ENCODE measurements around the gene CEP85L.

The CEP85L gene

DNA sequence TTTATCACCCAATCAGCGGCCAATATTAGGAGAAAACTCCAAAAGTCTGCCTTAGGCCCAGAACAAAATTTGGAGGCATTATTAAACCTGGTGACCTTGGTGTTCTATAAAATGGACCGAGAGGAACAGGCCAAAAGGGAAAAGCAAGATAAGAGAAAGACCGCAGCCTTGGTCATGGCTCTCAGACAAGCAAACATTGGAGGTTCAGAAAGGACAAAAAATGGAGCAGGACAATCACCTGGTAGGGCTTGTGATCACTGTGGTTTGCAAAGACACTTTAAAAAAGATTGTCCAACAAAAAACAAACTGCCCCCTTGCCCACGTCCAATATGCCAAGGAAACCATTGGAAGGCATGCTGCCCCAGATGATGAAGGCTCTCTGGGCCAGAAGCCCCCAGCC lies 31.2 kb downstream of the CEP85L start:
- no peak for DNase-seq (ENCODE audit: low read depth)

DNA sequence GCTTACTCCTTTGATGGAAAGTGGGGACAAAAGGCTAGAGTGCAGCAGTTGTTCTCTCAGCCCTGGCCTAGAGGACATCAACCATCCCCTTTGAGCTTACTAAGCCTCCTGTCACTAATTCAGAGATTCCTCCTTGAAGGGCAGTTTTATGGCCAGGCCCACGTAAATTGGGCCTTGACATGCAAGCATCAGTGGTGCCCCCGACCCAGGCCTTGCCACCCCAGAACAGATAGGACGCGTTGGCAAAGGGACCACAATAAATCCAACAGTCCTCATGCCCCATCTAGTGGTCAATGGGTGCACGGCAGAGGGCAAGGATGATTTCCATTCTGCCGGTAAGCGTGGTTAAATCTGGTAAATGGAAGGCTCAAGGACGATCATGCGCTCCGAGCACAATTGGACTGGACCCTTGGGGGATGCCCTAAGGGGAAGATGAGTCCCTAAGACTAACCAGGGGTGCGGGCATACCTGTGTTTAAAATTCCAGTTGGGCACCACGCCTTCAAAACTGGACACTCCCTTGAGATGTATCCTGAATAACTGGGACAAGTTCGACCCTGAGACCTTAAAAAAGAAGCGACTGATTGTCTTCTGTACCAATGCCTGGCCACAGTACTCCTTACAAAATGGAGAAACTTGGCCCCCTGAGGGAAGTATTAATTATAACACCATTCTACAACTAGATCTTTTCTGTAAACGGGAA lies 32.6 kb downstream of the CEP85L start:
- peak; percentile 52 for DNase-seq (ENCODE audit: low read depth)

DNA sequence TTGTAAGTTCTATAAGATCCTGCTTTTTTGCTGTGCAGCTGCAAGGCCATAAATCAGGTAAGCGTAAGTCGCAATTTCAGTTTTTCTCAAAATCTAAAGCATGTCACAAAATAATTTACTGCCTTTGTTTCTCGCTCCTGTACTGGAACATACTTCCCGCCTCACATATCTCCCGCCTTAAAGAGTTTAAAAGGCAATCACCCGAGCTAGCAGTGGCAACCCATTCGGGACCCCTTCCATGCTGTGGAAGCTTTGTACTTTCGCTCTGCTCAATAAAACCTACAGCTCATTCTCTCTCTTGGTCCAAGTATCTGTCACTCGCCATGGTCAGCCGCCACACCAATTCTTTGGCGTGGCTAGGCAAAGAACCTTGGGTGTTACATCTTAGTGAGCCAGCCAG lies 34.0 kb downstream of the CEP85L start:
- DNase-seq (ENCODE audit: low read depth), result no peak

DNA sequence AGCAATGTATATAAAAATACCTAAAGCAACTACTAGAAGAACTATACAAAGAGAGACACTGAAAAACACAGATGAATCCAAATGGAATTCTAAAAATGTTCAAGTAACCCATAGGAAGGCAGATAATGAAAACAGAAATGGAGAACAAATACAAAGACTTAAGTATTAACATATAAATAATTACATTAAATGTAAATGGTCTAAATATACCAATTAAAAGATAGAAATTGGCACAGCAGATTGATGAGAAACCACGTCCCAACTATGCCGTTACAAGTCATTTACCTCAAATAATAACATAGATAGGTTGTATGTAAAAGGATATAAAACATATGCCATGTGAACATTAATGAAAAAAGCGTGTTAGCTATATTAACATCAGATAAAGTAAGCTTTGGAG lies 40.1 kb downstream of the CEP85L start:
- no peak for DNase-seq (ENCODE audit: low read depth)

DNA sequence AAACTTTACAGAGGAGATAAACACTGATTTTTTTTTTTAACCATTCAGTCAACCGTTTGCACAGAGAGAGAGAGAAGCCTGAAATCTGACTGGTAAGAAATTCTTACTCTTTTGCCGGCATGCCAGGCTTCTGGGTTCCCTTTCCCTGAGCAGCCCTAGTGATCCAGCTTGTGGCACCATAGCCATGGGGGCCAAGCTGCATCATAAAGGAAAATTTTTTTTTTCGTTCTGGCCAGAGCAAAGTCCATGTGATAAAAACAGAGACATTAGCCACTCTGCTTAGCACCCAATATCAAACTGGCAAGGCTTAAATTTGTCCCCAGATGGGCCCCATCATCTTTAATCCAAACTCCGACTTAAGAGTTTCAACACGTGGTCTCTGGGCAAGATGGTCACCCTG lies 44.5 kb downstream of the CEP85L start:
- DNase-seq (ENCODE audit: low read depth), result no peak

DNA sequence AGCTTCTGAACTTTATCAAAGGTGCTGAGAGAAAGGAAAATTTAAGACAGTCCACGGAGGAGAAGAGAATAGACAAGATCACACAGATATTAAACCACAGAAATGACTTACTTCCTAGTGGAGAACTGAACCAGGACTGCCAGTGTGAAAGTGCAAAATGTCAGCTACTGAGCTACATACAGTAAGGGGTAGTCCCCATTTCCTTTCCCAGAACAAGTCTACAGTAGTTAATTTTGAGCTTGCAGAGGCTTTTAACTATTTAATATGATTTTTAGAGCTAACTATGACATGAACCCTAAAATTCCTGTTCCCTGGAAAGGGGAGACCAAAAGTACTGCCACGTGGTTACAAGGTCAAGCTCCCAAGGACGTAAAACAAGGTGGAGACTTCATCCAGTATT lies 45.1 kb downstream of the CEP85L start:
- no peak for DNase-seq (ENCODE audit: low read depth)

DNA sequence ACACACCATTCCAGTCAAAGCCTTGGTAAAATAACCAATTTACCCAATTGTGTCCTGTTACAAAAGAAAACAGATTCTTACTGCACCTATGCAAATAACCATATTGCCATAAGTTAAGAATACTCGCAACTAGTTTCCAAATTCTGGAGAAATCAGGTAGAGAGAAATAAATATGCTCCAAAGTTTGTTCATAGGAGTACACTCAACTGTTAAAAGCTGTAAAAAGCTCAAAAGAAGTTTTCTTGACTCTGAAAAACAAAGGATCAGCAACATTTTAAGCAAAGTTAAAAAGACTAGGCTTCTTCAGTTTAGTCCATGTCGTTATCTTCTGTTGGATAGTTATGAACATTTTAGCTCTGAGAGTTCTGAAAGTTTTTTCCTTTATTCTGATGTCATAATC lies 48.0 kb downstream of the CEP85L start:
- no peak for DNase-seq (ENCODE audit: low read depth)

DNA sequence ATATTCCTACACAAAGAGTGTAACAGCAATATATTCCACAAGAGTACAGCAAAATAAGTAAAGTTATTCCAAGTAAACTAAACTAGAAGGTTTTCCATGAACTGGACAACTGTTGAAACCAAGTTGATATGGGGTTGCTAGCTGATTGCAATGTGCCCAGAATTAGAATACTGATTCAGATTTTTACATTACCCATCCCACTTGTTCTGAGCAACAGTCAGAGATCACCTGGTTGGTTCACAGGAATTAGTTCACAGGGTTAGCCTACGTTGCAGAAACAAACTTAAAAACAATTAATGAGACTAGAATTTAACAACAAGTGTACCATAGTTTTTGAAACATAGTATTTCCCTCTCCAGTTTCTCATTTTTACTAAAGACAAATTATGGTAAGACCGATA lies 49.1 kb downstream of the CEP85L start:
- no peak for DNase-seq (ENCODE audit: low read depth)

DNA sequence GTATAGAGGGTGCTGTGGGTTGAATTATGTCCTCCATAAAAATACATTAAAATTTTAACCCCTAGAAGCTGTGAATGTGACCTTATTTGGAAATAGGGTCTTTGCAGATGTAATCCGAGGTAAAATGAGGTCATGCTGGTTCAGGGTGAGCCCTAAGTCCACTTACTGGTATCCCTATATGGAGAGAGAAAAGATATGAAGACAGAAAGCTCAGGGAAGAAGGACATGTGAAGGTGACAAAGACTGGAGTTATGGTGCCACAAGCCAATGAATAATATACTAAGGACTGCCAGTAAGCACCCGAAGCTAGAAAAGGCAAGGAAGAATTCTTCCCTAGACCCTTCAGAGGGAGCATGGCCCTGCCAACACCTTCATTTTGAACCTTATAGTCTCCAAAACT lies 53.1 kb downstream of the CEP85L start:
- DNase-seq (ENCODE audit: low read depth), result no peak

DNA sequence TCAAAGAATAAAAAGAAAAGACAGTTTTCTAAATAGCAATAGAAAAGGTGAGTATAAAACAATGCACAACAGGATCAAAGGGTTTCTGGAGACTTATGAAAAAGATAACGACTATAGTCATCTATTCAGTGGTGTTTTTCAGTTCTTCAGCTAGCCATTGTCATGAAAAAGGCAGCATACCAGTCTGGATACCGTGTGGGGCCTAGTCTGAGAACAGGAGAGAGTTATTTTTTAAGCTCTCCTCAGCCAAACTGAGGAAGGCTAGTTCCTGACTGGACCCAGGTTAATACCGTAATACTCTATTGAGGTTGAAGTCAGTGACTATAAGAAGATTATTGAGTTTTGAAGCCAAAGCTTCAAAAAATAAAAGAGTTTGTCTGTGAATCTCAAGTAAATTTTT lies 53.8 kb downstream of the CEP85L start:
- DNase-seq (ENCODE audit: low read depth), result no peak

DNA sequence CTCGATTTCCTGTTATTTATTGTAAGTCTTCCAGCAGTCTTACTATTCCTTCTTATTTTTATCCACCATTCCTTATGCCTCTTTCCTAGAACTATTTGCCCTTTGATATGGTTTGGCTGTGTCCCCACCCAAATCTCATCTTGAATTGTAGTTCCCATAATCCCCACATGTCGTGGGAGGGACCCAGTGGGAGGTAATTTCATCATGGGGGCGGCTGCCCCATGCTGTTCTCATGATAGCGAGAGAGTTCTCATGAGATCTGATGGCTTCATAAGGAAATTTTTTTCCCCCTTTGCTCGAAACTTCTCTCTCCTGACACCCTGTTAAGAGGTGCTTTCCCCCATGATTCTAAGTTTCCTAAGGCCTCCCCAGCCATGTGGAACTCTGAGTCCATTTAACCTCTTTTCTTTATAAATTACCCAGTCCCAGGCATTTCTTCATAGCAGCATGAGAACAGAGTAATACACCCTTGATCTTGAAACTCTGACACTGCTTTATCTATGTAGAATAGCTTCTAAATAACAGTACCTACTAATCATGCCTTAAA lies 54.5 kb downstream of the CEP85L start:
- no peak for DNase-seq (ENCODE audit: low read depth)

DNA sequence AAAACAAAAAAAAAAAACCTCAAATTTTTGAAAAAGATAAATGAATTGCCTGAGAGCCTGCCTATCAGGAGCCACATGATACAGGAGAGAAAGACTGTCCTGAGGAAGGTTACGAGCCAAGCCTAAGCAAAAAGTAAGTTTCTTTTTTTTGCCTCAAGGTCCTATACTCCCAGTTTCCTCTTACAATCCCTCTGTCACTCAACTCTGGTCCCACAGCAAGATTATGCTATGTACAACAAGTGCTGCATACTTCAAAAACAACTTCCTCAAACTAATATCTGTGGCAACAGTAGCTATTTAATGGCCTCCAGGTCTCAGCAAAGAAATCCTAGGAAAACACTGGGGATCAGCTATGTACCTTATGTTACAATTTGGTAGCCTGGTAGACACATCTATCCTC lies 56.5 kb downstream of the CEP85L start:
- DNase-seq (ENCODE audit: low read depth), result no peak

DNA sequence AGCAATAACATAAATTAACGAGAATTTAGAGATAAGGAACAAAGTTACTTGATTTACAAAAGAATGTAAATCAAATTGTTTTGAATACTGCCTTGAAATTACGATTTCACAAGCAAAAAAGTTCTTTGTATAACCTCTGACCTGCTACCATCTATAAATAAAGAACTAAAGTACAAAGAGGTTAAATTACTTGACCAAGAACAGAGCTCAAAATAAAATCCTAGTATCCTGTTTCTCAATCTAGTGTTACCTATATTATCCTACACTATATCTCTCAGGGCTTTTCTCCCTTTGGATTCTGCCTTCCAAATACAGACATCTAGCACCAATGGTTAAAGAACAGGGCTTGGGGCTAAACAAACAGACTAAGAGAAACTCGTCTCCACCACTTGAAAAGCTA lies 59.5 kb downstream of the CEP85L start:
- no peak for DNase-seq (ENCODE audit: low read depth)

DNA sequence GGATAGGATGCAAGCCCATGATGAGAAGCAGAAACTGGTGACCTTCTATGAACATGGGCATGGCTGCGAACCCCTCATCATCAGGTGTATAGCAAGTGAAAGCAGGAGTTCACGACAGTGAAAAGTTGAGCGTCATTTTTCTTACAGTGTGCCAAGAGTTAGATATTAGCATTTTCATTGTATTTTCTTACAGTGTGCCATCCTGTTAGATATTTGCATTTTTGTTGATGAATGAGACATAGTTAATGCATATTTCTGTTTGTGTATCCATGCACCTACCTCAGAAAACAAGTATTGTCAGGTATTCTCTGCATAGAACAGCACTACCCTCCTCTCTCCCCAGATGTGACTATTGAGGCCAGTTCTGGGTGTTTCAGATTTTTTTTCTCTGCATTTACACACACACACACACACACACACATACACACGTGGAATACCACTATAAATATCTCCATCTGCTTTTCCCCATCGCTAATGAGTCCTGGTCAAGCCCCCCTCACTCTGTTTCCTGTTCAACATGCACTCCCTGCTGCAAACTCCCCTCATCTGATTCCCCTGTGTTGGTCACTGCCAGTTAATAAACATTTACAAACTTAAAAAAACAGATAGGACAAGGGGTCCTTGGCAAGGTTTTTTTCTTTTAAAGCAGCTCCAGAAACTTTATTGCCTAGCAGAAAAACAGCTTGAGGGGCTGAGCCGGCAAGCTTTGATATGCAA lies 61.6 kb downstream of the CEP85L start:
- no peak for DNase-seq (ENCODE audit: low read depth)

DNA sequence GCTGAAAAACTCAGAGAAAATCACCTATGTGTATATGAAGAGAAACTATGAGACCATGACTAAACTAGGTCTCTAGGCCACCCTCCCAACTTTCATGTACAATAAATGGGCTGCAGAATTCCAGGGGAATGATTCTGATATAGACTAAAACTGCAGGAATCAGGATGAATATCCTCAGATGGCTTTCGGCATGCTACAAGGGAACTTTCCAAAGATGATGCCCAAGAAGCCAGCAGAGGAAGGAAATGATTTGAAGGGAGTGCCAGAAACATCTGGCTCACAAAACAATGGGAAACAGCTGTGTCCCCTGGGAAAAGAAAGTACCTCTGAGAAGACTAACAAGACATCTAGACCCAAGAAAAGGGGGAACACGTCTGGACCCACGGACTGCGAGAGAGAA lies 62.2 kb downstream of the CEP85L start:
- DNase-seq (ENCODE audit: low read depth), result no peak

DNA sequence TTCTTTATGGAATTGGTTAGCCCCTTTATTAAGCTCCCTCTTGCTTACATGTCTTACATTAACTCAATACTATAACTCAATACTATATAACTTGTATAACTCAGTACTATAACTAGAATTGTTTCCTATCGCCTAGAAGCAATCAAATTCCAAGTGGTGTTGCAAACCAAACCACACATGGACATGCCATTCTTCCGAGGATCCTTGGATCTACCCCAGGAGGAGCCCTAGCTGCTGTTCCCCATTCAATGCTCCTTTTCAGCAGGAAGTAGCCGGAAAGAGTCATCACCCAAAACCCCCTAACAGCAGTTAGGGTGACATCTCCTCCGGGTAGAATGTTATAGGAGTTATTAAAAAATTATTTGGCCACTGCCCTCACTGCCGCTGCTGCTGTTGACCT lies 62.8 kb downstream of the CEP85L start:
- no peak for DNase-seq (ENCODE audit: low read depth)

DNA sequence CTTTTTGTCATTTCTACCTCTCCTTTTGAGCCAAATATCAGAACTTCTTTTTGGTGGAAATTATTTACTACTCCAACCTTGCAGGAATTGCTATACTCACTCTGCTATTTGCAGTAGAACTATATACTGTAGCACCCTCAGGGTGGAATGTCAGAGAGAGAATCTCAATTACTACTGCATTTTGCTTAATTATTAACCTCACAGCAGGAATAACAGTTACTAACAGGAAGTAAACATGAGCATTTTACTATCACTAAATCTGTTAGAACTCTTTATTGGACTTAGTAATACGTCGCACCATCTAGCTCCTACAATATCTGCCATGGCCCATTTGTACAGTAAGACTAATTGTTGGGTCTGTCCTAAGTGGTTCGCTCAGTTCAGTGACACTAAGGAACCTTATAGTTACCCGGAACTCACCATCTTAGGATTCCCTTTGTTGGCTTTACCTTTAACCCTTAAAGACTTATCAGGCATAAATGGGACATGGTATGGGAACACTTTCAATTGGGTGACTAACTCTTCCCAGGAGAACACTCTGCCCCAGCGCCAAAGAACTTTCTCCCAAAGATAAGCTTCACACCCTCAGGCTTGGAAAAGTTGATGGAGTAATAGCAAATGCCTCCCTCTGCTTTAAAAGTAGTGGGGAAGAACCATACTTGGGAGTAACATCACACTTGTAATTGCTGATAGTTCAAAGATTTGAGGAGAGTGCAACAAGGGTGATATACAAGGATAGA lies 64.5 kb downstream of the CEP85L start:
- DNase-seq (ENCODE audit: low read depth), result no peak

DNA sequence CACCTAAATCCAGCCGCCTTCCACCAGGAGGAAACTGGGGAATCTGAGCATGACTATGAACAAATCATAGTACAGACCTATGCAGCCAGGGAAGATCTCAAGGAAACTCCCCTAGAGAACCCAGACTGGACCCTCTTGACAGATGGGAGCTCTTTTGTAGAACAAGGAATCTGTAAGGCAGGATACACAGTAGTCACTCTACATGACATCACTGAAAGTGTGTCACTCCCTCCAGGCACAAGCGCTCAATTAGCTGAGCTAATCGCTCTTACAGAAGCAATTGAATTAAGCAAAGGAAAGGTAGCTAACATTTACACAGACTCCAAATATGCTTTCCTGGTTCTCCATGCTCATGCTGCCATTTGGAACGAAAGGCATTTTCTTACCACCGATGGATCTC lies 66.5 kb downstream of the CEP85L start:
- no peak for DNase-seq (ENCODE audit: low read depth)

DNA sequence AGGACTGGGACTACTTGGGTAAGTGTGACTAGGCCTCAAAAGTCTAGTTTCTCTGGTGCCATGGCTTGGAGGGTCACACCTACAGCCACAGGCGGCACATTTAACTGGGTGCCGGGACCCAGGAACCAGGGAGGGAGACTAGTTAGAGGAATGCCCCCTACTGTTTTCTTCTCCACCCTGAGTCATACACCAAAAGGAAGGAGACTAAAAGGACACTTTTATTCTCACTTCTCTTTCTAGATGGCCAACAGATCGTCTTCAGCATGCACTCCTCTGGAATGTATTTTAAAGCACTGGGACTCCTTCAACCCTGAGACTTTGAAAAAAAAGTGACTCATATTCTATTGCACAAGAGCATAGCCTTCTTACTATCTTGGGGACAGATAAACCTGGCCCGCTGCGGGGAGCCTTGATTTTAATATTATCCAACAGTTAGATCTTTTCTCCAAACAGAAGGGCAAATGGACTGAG lies 69.9 kb downstream of the CEP85L start:
- DNase-seq (ENCODE audit: low read depth), result no peak

DNA sequence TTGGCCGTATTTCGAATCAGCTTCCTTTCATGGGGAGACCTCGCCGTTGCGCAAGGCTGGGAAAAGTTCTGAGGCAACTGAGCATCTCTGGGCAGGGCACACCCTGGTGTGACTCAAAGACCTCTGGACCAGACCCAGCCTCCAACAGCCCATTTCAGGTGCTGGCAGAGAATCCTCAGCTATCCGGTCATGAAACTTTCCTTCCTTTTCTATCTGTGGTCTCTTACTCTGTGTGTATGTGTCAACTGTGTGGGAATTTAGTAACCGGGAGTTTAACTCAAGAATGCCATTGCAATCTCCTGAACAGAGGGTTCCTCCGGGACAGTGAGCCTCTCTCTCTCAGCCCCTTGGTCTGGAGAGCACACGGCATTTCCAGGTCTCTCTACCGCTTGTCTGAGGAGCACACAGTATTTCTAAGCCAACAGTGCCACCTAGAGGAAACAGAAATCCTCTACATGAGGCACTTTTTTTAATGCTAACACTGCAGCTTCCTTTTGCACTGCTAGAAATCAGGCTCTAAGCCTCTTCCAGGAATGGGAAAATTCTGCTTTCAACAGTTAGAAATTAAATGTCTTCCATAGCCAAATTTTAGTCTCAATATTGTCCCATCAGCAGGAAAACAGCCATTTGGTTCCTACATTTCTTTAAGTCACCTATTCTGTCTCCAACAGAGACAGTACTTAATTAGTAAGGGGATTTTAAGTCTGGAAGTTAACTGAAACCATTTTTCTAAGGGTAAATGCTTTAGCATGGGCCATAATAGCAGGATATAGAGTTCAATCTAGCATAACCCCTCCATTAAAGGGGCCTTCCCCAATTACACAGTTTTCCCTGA lies 70.6 kb downstream of the CEP85L start:
- no peak for DNase-seq (ENCODE audit: low read depth)

DNA sequence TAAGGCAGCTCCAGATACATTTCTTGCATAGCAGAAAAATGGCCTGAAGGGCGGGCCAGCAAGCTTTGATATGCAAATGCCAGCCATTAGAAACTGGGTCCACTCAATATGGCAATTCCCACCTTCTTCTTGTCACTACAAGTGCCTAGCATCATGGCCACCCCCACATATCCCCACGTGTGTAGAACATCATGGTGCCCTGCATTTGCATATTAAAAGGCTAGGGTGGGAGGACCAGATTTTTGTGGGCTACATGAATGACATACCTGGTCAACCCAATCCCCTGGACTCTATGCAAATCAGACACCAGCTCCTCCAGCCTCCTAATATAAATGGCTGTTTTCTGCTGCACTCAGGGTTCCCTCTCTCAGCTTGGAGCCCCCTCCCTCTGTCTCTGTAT lies 71.6 kb downstream of the CEP85L start:
- DNase-seq (ENCODE audit: low read depth), result no peak

DNA sequence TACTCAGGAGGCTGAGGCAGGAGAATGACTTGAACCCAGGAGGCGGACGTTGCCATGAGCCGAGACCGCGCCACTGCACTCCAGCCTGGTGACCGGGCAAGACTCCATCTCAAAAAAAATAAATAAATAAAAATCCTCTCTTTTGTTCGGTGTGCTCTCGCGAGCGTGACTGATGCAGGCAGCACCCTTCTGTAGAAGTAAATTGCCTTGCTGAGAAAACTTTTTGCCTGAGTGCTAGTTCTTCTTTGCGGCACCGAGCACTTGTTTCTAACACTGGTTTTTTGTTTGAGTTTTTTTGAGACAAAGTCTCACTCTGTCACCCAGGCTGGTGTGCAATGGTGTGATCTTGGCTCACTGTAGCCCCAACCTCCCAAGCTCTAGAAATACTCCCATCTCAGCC lies 72.8 kb downstream of the CEP85L start:
- no peak for DNase-seq (ENCODE audit: low read depth)
